C4-2B (cell line): ENCODE data around the gene ERCC1.

Source experiments
- H3K27ac ChIP-seq: fragments of 450-650 bp; 2 replicates; pipeline ENCODE4 v1.5.1; 2017
- ZFX ChIP-seq: fragments of 450-650 bp; IDR thresholded peaks from 2 replicates; pipeline ENCODE4 v1.6.1; 2017
- TF ChIP-seq, protein P1 (sequence below): fragments of 450-650 bp; conservative IDR thresholded peaks from 2 replicates; pipeline ENCODE4 v1.5.1; 2017; ENCODE audit warnings: mild to moderate bottlenecking

ERCC1 gene

DNA sequence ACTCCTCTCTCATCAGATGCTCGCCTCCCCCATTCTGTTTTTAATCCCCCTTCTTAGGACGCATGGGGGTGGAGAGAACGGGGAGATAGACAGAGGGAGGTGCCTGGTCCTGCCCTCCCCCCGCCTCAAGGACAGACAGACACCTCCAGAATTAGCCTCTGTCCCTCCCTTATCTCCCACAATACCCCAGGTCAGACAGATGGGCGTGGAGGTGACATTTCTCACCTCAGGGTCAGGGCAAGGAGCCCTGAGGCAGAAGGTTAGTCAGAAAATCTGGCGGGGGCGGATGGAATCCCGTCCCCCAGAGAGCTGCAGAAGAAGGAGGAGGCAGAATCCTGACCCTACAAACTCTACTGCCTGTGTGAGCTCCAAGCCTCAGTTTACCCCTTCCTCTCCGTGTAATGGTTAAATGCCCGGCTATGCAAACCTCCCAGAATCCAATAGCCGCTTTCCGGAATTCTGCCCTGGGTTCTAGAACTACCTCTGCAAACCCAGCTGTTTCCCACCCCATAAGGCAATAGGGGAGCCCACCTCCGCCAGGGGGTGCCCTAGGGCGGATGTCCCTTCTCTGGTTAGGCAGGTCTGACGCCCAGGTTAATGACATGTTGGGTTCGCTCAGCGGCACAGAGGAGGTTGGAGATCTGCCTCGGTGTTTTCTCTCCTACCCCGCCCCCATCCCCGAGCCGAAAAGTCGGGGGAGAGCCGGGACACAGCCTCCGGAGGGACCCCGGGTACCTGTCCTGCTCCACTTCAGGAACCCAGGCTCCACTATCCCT, 19.7 kb downstream of the ERCC1 start:
- TF ChIP-seq, protein P1, sequence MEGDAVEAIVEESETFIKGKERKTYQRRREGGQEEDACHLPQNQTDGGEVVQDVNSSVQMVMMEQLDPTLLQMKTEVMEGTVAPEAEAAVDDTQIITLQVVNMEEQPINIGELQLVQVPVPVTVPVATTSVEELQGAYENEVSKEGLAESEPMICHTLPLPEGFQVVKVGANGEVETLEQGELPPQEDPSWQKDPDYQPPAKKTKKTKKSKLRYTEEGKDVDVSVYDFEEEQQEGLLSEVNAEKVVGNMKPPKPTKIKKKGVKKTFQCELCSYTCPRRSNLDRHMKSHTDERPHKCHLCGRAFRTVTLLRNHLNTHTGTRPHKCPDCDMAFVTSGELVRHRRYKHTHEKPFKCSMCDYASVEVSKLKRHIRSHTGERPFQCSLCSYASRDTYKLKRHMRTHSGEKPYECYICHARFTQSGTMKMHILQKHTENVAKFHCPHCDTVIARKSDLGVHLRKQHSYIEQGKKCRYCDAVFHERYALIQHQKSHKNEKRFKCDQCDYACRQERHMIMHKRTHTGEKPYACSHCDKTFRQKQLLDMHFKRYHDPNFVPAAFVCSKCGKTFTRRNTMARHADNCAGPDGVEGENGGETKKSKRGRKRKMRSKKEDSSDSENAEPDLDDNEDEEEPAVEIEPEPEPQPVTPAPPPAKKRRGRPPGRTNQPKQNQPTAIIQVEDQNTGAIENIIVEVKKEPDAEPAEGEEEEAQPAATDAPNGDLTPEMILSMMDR: peak; percentile 64
- TF ChIP-seq ZFX: no peak
- peak overlapping the region; percentile 87 for H3K27ac ChIP-seq

DNA sequence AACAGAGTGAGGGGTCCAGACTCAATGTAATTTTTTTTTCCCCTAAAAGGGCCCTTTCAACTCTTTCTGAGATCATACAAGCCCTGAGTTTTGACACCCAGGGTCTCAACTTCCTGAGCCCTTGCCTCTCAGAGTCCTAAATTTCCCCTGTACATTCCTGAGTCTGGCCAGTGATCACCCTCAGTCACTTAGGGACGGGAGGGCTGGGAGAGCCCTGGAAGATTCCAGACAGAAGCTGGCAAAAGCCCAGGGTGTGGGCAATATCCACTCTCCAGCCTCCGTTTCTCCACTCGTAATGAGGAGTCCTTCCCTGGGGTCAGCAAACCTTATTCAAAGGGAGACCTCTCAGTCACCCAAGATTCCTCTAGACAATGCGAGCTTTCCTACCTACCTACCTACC, 20.4 kb downstream of the ERCC1 start:
- H3K27ac ChIP-seq: no peak overlapping the region
- TF ChIP-seq, protein P1: no peak
- no peak for TF ChIP-seq ZFX

DNA sequence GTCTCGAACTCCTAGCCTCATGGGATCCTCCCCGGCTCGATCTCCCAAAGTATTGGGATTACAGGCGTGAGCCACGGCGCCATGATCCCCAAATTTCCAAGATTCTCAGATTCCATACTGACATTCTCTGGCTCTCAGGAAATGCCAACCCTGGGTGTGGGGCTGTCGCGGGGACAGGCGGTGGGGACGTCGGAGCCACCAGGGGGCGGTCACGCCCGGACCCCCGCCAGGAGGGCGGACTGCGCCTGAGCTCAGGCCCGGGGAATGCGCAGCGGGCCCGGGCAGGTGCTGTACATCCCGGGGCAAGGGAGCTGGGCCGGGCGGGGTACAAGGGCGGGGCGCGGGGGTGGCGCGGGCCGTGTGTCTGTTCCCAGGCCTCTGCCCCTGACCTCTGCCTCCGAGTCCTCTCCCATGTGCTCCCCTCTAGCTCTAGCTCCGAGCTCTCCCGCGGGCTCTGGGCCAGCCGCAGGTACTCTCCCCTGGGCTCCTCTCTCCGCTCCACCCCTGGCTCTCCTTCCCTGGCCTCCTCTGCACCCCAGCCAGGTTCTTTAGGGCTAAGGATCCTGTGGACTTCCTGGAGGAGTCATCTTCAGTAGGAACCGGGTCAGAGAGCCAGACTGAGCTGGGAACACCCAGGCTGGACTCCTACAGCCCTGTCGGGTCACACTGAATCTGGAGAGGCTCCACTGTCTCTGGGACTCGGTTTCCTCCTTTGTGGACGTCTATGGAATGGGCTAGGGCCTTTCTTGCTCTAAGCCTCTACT, 21.2 kb downstream of the ERCC1 start:
- H3K27ac ChIP-seq: no peak overlapping the region
- no peak for TF ChIP-seq ZFX
- TF ChIP-seq, protein P1: no peak

DNA sequence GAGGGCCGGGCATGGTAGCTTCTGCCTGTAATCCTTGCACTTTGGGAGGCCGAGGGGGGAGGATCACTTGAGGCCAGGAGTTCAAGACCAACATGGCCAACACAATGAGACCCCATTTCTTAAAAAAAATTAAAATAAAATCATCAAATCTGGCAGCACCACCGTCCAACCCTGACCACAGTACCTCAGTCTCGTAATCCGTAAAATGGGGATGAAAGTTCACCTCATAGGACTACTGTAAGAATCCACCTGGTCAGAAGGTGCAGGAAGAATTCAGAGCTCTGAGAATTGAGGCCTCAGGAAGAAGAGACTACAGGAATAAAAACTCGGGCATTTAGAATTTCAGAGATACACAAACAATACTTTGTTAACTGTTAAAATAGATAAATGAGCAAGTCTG, 21.9 kb downstream of the ERCC1 start:
- H3K27ac ChIP-seq: no peak overlapping the region
- TF ChIP-seq, protein P1: no peak
- TF ChIP-seq ZFX: no peak

DNA sequence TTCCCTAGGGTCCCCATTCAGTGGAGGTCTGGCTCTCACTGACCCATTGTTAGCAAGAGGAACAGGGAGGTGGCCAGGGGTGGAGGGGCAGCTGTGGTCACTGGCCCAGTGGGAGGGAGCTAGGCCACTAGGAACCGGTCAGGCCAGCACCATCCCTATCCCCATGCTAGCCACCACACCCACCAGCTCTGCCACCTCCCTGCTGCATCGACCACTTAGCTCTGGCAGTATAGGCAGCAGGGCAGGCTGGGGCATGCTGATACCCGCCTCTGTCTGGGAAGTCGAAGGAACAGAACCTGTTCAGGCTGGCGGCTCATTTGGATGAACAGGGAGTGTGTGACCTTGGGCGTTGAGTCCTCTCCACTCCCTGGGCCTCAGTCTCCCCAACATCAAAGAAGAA, 23.5 kb downstream of the ERCC1 start:
- TF ChIP-seq, protein P1: no peak
- TF ChIP-seq ZFX: no peak
- no peak overlapping the region for H3K27ac ChIP-seq

DNA sequence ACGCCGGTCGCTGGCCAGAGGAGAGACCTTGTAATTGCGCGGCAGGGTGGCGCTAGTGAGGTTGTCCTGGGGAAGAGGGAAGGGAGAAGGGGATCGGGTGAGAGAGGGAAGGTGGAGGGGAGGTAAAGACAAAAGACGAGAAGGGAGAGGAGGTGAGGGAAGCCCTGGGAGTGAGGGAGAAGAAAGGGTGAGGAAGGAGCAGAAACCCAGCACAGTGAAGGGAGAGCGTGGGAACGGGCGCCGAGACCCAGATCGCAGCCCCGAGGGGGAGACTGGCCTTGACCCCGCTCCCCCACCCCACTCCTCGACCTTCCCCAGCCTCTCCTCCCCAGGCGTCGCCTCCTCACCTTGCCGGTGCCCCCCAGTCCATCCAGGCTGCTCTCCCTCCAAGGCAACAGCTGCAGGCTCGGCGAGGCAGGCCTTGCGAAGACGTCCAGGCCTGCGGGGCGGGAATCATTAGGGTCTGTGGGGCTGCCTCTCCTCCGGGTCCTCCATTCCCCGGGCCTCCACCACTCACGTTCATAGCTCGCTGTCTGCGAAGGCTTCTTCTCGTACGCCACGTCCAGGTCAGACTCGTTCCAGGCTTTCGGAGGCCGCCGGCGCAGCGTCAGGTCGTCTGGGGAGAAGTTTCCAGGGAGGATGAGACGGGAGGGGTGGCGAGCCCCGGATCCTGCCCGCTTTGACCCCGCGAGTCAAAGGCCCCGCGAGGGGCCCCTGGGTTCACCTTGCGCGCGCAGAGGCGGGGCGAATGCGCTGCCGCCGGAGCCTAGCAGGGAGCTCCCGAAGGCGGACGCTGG, 27.7 kb downstream of the ERCC1 start:
- no peak overlapping the region for H3K27ac ChIP-seq
- no peak for TF ChIP-seq ZFX
- TF ChIP-seq, protein P1: no peak
